ENCODE results near the gene SGSH.

DNA sequence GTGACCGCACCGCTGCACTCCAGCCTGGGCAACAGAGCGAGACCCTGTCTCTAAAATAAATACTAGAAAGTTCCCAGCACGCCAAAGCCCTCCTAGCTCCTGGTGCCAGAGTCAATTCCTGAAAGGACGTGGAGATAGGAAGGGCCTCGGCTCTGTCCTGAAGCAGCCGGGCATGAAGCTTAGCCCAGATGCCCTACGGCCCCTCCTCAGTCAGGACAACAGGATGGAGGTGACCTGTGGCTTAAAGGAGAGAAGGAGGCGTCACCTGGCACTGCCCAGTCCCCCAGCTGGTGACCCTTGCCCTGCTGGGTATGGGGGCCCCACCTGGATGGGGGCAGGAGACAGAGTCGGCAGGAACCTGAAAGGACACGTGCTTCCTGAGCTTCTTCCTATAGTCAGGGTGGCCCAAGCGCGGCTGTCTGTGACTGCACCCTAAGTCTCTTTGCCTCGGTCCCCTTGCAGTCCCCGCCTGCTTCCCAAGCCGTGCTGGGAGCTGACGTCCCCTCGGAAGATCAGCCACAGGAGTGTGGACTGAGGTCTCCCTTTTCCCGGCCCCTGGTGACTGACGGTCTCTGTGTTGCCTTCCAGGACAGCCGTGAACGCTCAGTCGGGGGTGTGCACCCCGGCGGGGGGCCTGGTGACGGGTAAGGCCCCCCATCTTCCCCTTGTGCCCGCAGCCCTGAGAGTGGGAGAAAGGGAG lies 25.6 kb upstream of the SGSH start:
- no peak for TF ChIP-seq POLR2A (IDR thresholded peaks at IDR 0.05)
- TF ChIP-seq, protein P1, sequence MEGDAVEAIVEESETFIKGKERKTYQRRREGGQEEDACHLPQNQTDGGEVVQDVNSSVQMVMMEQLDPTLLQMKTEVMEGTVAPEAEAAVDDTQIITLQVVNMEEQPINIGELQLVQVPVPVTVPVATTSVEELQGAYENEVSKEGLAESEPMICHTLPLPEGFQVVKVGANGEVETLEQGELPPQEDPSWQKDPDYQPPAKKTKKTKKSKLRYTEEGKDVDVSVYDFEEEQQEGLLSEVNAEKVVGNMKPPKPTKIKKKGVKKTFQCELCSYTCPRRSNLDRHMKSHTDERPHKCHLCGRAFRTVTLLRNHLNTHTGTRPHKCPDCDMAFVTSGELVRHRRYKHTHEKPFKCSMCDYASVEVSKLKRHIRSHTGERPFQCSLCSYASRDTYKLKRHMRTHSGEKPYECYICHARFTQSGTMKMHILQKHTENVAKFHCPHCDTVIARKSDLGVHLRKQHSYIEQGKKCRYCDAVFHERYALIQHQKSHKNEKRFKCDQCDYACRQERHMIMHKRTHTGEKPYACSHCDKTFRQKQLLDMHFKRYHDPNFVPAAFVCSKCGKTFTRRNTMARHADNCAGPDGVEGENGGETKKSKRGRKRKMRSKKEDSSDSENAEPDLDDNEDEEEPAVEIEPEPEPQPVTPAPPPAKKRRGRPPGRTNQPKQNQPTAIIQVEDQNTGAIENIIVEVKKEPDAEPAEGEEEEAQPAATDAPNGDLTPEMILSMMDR (IDR thresholded peaks at IDR 0.05): no peak

Data from vagina (tissue), 2 donors.